H1 (cell line): ENCODE data around the gene ARRDC1. TPM values are rescaled to one million over a fixed set of nuclear protein-coding genes. Genes with fewer than 3 reads are reported as not detected.

Source experiments
- CBX8 ChIP-seq: fragments of 300-800, 300-1000 bp; sonication (generic); IDR thresholded peaks from 2 replicates; pipeline ENCODE4 v1.7.1; 2016; ENCODE audit warnings: low read depth, low read length, borderline replicate concordance
- polyA plus RNA-seq, 7 experiments: library from polyadenylated mRNA; depleted of rRNA in 3 of 7; stranded (reverse) in 5 of 7; unstranded in 2 of 7; fragments of >200 nt in 5 of 7; fragments of 200-250 nt in 2 of 7; gene quantifications; 1 replicate in 5 of 7; 2 replicates in 1 of 7; 4 replicates in 1 of 7; pipeline versions ENCODE4 v1.2.1 to v1.2.3, GENCODE V29; 2011 to 2013; ENCODE audit warnings: missing spikeins in 2 of 7, mixed read lengths in 2 of 7
- total RNA-seq: library from RNA; stranded (reverse); fragmentation: NEBNext Ultra II Directional; extraction: Animal tissue kit (Norgen Biotek cat#: 25700); gene quantifications from 2 replicates; pipeline ENCODE4 v1.2.1, GENCODE V29; 2021

ARRDC1 gene
- total and polyA plus RNA-seq, 2 of the 8 experiments (the other 6 are each of a cell fraction or from before 2014, with no cell fraction given): 22.0 to 58.4 TPM

DNA sequence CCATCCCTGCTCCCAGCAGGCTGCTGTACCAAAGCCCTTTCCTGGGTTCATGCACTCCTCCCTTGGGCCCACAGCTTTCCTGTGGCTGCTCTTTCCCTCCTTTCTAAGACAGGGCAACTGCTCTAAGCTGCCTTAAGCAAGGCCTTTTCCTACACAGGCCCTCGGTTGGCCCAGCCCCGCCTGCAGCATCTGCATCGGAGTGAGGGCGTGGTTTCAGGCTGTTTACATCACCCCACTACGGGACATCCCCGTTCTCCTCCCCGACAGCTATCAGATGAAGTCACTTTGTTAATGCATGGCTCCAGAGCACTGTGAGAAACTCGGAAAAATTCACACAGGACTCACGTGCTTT, 30.1 kb upstream of the ARRDC1 start (continued):
- TF ChIP-seq CBX8: no peak
